Colonic mucosa (tissue), 4 donors: Measurements from ENCODE around the gene LMBR1. TPM values are rescaled to one million over a fixed set of nuclear protein-coding genes. Genes with fewer than 3 reads are reported as not detected.

ENCODE experiments used
- DNase-seq: peaks from one replicate; pipeline ENCODE4 v3.0.0-alpha.2; 2020
- H3K27ac ChIP-seq: fragments of 200-600 bp; one replicate; pipeline ENCODE4 v1.8.0; 2021
- H3K27me3 ChIP-seq: fragments of 200-600 bp; one replicate; pipeline ENCODE4 v1.8.0; 2021
- H3K36me3 ChIP-seq: fragments of 200-600 bp; one replicate; pipeline ENCODE4 v1.8.0; 2021
- H3K4me1 ChIP-seq: fragments of 200-600 bp; one replicate; pipeline ENCODE4 v1.8.0; 2021; ENCODE audit warnings: mild to moderate bottlenecking
- H3K4me3 ChIP-seq: fragments of 200-600 bp; one replicate; pipeline ENCODE4 v1.8.0; 2021
- H3K9ac ChIP-seq, 2 donors: one replicate each; pipeline ENCODE4 v1.7.0; 2013; ENCODE audit warnings: control low read depth in 2 of 2, low read depth in 2 of 2, low read length in 2 of 2
- H3K9me3 ChIP-seq: fragments of 200-600 bp; one replicate; pipeline ENCODE4 v1.8.0; 2021
- CTCF ChIP-seq: fragments of 200-600 bp; IDR thresholded peaks from one replicate; pipeline ENCODE4 v1.8.0; 2022; ENCODE audit warnings: antibody characterized with exemption, mild to moderate bottlenecking
- intact Hi-C: fragments of 100-400 bp; cut with DNase I; formaldehyde crosslinking; loops from one replicate; pipeline ENCODE4 v1.14.1; 2022
- total RNA-seq, 2 donors: library from RNA; stranded (reverse); fragmentation: NEBNext Ultra II Directional in 1 of 2; extraction: Animal tissue kit (Norgen Biotek cat#: 25700) in 1 of 2; gene quantifications; one replicate each; pipeline ENCODE4 v1.2.1, GENCODE V29; 2021
- donor health status: healthy.
- donor health status: DM: no; HTN: no; CAD: no.
- donor health status: DM: no; HTN: no; CAD: no.

Gene LMBR1
- total RNA-seq, 2 donors from 2014 or later = 41.4 to 42.0 TPM

GRCh38 chr7:156677374-156678054, 215.5 kb downstream of the LMBR1 start:
- intact Hi-C loops = no loop called here
- Histone ChIP-seq H3K27me3 (no peaks in the 10 kb centered on the region), H3K9ac (no peak overlapping the region), H3K4me1 (no peaks in the 10 kb centered on the region), H3K36me3 (no peaks in the 10 kb centered on the region), H3K27ac (no peak overlapping the region), H3K4me3 (no peak overlapping the region), H3K9me3 (no peaks in the 10 kb centered on the region)
- no peak for DNase-seq
- no peak for TF ChIP-seq CTCF

GRCh38 chr7:156676263-156676662, 216.7 kb downstream of the LMBR1 start:
- H3K9ac ChIP-seq = no peak overlapping the region
- no peak overlapping the region for H3K4me3 ChIP-seq
- no peaks in the 10 kb centered on the region for H3K36me3 ChIP-seq
- H3K27me3 ChIP-seq = no peaks in the 10 kb centered on the region
- H3K9me3 ChIP-seq = no peaks in the 10 kb centered on the region
- no peak overlapping the region for H3K27ac ChIP-seq
- H3K4me1 ChIP-seq = no peaks in the 10 kb centered on the region
- intact Hi-C loops = no loop called here
- TF ChIP-seq CTCF = no peak
- DNase-seq = no peak

GRCh38 chr7:156675721-156676120, 217.3 kb downstream of the LMBR1 start:
- H3K27ac ChIP-seq = no peak overlapping the region
- H3K4me3 ChIP-seq = no peak overlapping the region
- no peak for DNase-seq
- intact Hi-C loops = no loop called here
- no peaks in the 10 kb centered on the region for H3K36me3 ChIP-seq
- H3K4me1 ChIP-seq = no peaks in the 10 kb centered on the region
- H3K9me3 ChIP-seq = no peaks in the 10 kb centered on the region
- H3K27me3 ChIP-seq = no peaks in the 10 kb centered on the region
- H3K9ac ChIP-seq = no peak overlapping the region
- TF ChIP-seq CTCF = no peak

GRCh38 chr7:156673902-156674301, 219.1 kb downstream of the LMBR1 start:
- intact Hi-C loops = no loop called here
- TF ChIP-seq CTCF = no peak
- Histone ChIP-seq H3K36me3 (no peaks in the 10 kb centered on the region), H3K27me3 (no peaks in the 10 kb centered on the region), H3K9me3 (no peaks in the 10 kb centered on the region), H3K9ac (no peak overlapping the region), H3K27ac (no peak overlapping the region), H3K4me3 (no peak overlapping the region), H3K4me1 (no peaks in the 10 kb centered on the region)
- no peak for DNase-seq

- no peak for DNase-seq
- no peaks in the 10 kb centered on the region for H3K27me3 ChIP-seq
- H3K36me3 ChIP-seq = no peaks in the 10 kb centered on the region
- no peaks in the 10 kb centered on the region for H3K4me1 ChIP-seq
- intact Hi-C loops = no loop called here
- H3K9me3 ChIP-seq = no peaks in the 10 kb centered on the region
- H3K4me3 ChIP-seq = no peak overlapping the region
- no peak overlapping the region for H3K27ac ChIP-seq
- no peak for TF ChIP-seq CTCF
- H3K9ac ChIP-seq = no peak overlapping the region
Observed at GRCh38 chr7:156673454-156673853, 219.5 kb downstream of the LMBR1 start.
